Hepatocyte (in vitro differentiated cells): ENCODE measurements around the gene CTNNA1. TPM values are rescaled to one million over a fixed set of nuclear protein-coding genes. Genes with fewer than 3 reads are reported as not detected.

Source experiments
- DNase-seq: peaks from one replicate; pipeline ENCODE4 v3.0.0-alpha.2; 2016; ENCODE audit warnings: low spot score
- H2AFZ ChIP-seq: fragments of 200-600 bp; sonication (generic); 2 replicates; pipeline ENCODE4 v1.6.0; 2016; ENCODE audit warnings: antibody characterized with exemption, mild to moderate bottlenecking
- H3K27ac ChIP-seq: fragments of 200-600 bp; sonication (generic); 2 replicates; pipeline ENCODE4 v1.5.1; 2016; ENCODE audit warnings: mild to moderate bottlenecking
- H3K27me3 ChIP-seq: fragments of 200-600 bp; sonication (generic); 2 replicates; pipeline ENCODE4 v1.6.1; 2016
- H3K36me3 ChIP-seq: fragments of 200-600 bp; sonication (generic); replicated peaks from 2 replicates; pipeline ENCODE4 v1.5.1; 2016; ENCODE audit warnings: low read depth; ENCODE audit not compliant: insufficient read depth
- H3K4me1 ChIP-seq: fragments of 200-600 bp; sonication (generic); 2 replicates; pipeline ENCODE4 v1.5.1; 2016; ENCODE audit warnings: mild to moderate bottlenecking, moderate library complexity; ENCODE audit not compliant: insufficient read depth
- H3K4me2 ChIP-seq: fragments of 200-600 bp; sonication (generic); 2 replicates; pipeline ENCODE4 v1.6.0; 2016
- H3K4me3 ChIP-seq: fragments of 200-600 bp; sonication (generic); 2 replicates; pipeline ENCODE4 v1.5.1; 2016; ENCODE audit warnings: mild to moderate bottlenecking
- H3K79me2 ChIP-seq: fragments of 200-600 bp; sonication (generic); 2 replicates; pipeline ENCODE4 v1.6.0; 2017; ENCODE audit warnings: mild to moderate bottlenecking
- H3K9me2 ChIP-seq: fragments of 200-600 bp; sonication (generic); replicated peaks from 2 replicates; pipeline ENCODE4 v1.6.0; 2017; ENCODE audit warnings: mild to moderate bottlenecking; ENCODE audit not compliant: insufficient read depth
- H3K9me3 ChIP-seq: fragments of 200-600 bp; sonication (generic); 2 replicates; pipeline ENCODE4 v1.5.1; 2016; ENCODE audit warnings: low read depth, mild to moderate bottlenecking
- H4K20me1 ChIP-seq: fragments of 200-600 bp; sonication (generic); 2 replicates; pipeline ENCODE4 v1.6.0; 2016; ENCODE audit warnings: mild to moderate bottlenecking; ENCODE audit not compliant: insufficient read depth, poor library complexity, severe bottlenecking
- EZH2 ChIP-seq: fragments of 200-600 bp; sonication (generic); IDR thresholded peaks from 2 replicates; pipeline ENCODE4 v1.6.1; 2016; ENCODE audit warnings: antibody characterized with exemption, mild to moderate bottlenecking, borderline replicate concordance
- EZH2phosphoT487 ChIP-seq: fragments of 200-600 bp; sonication (generic); IDR thresholded peaks from one replicate; pipeline ENCODE4 v1.6.1; 2018; ENCODE audit warnings: antibody characterized with exemption, mild to moderate bottlenecking, low read depth, moderate library complexity; ENCODE audit not compliant: unreplicated experiment, severe bottlenecking
- WGBS: methylation state at CpG from one replicate; pipeline ENCODE4 v1.1.6; 2016; ENCODE audit warnings: low lambda C conversion rate; ENCODE audit errors: missing lambda C conversion rate; 5-methylcytosine and 5-hydroxymethylcytosine counted together
- polyA plus RNA-seq: library from polyadenylated mRNA; unstranded; fragments of >200 nt; fragmentation: Nextera tagmentation; extraction: Ambion mirVana; gene quantifications from 2 replicates; pipeline ENCODE4 v1.2.1, GENCODE V29; 2016
- total RNA-seq: library from RNA; depleted of rRNA; stranded (reverse); fragments of >200 nt; gene quantifications from 2 replicates; pipeline ENCODE4 v1.2.3, GENCODE V29; 2014
- TF ChIP-seq, protein P1 (sequence below): fragments of 200-600 bp; sonication (generic); IDR thresholded peaks from 2 replicates; pipeline ENCODE4 v1.5.1; 2016; ENCODE audit warnings: antibody characterized with exemption, mild to moderate bottlenecking; ENCODE audit not compliant: poor library complexity

The CTNNA1 gene
- total and polyA plus RNA-seq, 2 experiments from 2014 or later, result 152 to 349 TPM

DNA sequence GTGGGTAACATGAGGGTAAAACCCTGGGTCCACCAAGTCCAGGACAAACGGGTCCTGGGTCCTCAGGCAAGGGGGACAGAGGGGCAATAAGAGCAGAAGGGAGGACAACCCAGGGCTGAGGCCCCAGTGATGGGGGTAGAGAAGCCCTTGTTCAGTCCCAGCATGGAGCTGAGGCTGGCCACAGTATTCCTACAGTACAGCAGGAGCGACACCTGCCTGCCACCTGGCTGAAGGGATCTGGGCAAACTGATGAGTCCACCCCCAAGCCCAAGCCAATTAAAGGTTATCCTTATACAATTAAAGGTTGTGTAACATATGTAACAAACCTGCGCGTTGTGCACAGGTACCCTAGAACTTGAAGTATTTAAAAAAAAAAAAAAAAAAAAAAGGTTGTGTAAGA lies 219.6 kb downstream of the CTNNA1 start:
- no peak overlapping the region for H2AFZ ChIP-seq
- H3K27me3 ChIP-seq, result no peaks in the 10 kb centered on the region
- WGBS, result 93% methylated on average over 4 of the region's 4 CpGs
- H3K9me3 ChIP-seq, result no peaks in the 10 kb centered on the region
- H3K4me2 ChIP-seq, result no peak overlapping the region
- H3K27ac ChIP-seq, result no peak overlapping the region
- H4K20me1 ChIP-seq, result no peaks in the 10 kb centered on the region
- no peaks in the 10 kb centered on the region for H3K79me2 ChIP-seq
- no peak overlapping the region for H3K4me3 ChIP-seq
- peaks cover 7% of the 10 kb centered on the region for H3K4me1 ChIP-seq
- H3K9me2 ChIP-seq, result no peaks in the 10 kb centered on the region
- no peak for DNase-seq
- H3K36me3 ChIP-seq, result no peaks in the 10 kb centered on the region
- TF ChIP-seq EZH2 (no peak), EZH2phosphoT487 (no peak)
- TF ChIP-seq, protein P1, sequence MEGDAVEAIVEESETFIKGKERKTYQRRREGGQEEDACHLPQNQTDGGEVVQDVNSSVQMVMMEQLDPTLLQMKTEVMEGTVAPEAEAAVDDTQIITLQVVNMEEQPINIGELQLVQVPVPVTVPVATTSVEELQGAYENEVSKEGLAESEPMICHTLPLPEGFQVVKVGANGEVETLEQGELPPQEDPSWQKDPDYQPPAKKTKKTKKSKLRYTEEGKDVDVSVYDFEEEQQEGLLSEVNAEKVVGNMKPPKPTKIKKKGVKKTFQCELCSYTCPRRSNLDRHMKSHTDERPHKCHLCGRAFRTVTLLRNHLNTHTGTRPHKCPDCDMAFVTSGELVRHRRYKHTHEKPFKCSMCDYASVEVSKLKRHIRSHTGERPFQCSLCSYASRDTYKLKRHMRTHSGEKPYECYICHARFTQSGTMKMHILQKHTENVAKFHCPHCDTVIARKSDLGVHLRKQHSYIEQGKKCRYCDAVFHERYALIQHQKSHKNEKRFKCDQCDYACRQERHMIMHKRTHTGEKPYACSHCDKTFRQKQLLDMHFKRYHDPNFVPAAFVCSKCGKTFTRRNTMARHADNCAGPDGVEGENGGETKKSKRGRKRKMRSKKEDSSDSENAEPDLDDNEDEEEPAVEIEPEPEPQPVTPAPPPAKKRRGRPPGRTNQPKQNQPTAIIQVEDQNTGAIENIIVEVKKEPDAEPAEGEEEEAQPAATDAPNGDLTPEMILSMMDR, result no peak

DNA sequence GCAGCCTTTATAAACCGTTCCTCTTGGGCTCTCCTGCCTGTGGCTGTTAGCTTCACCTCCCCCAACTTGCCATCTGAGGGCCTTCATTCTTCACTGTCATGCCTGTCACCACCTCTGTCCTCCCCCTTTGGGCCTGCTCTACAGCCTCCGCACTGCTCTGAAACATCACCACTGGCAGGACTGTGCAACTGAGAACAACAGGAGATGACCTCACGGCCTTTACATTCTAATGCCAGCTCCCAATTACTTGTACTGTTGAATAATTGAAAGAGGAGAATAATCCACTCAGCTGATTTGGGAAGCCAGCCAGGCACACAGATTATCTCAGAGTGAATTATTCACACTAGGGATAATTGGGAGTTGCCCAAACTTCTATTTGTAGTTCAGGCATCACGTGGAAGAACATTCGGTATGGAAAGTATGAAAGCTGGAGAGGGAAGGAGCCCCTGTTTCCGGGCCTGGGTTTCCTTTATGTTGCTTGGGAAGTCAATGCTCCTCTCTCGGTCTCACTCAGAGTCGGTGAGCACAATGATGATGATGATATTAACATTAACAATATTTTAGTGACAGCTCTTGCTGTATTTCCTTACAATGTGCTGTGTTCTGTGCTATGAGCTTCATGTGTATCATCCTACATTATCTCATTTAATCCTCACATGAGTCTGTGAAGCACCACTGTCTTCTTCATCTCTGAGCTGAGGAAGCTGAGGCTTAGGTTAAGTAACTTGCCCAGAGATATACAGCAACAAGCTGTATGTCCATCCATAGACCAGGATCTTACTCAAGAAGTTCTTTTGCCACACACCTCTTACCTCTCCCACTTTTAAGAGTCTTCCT lies 221.2 kb downstream of the CTNNA1 start:
- Histone ChIP-seq H2AFZ (no peak overlapping the region), H3K36me3 (no peaks in the 10 kb centered on the region), H3K27me3 (no peaks in the 10 kb centered on the region), H3K79me2 (no peaks in the 10 kb centered on the region), H4K20me1 (no peaks in the 10 kb centered on the region), H3K4me3 (no peak overlapping the region), H3K27ac (peak overlapping the region; percentile 66), H3K4me1 (peaks cover 7% of the 10 kb centered on the region), H3K4me2 (no peak overlapping the region), H3K9me3 (no peaks in the 10 kb centered on the region), H3K9me2 (no peaks in the 10 kb centered on the region)
- DNase-seq, result no peak
- no peak for TF ChIP-seq EZH2phosphoT487
- TF ChIP-seq EZH2, result no peak
- TF ChIP-seq, protein P1, result no peak
- 72% methylated on average over 8 of the region's 8 CpGs for WGBS

DNA sequence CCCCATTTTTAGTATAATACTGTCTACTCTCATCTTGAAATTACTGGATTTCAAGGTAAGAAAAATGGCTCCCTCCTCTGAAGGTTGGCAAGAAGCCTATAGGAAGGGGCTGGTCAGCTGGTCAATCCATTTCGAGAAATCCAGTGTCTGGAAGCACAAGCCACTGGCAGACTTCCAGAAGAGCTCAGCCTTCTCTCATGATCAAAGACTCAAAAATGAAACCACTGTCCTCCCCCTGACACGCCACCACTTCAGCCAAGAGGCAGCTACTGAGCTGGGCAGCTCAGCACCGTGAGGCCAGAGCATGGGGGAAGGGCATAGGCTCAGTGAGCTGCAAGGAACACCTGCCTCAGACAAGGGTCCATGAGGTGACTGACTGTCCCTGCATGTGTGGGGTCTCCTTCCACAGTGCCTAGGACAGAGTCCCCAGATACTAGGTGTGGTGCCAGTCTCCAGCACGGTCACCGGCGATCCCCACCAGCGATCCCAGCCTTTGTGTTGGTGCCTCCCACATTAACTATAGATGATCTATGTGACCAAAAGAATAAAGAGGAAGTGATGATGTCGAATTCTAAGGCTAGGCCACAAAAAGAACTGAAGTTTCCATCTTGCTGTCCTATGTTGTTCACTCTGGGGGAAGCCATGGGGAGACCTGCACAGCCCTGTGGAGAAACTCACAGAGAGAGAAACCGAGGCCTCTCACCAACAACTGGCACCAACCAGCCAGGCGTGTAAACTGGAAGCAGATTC lies 222.0 kb downstream of the CTNNA1 start:
- Histone ChIP-seq H2AFZ (no peak overlapping the region), H3K4me1 (peaks cover 7% of the 10 kb centered on the region), H3K79me2 (no peaks in the 10 kb centered on the region), H3K9me2 (no peaks in the 10 kb centered on the region), H3K27ac (peak overlapping the region; percentile 66), H4K20me1 (no peaks in the 10 kb centered on the region), H3K4me3 (no peak overlapping the region), H3K36me3 (no peaks in the 10 kb centered on the region), H3K9me3 (no peaks in the 10 kb centered on the region), H3K4me2 (no peak overlapping the region), H3K27me3 (no peaks in the 10 kb centered on the region)
- 92% methylated on average over 10 of the region's 10 CpGs for whole genome bisulfite sequencing
- DNase-seq, result peak; percentile 60
- TF ChIP-seq EZH2 (no peak), EZH2phosphoT487 (no peak)
- TF ChIP-seq, protein P1, result no peak
